H9 (cell line): ENCODE results near the gene CUBN. TPM values are rescaled to one million over a fixed set of nuclear protein-coding genes. Genes with fewer than 3 reads are reported as not detected.

Experiments
- DNase-seq: peaks from one replicate; pipeline ENCODE4 v3.0.0-alpha.2; 2017
- H2AFZ ChIP-seq: one replicate; pipeline ENCODE4 v1.6.1; 2013; ENCODE audit warnings: mild to moderate bottlenecking, low read length, control low read depth, moderate library complexity
- H2AK5ac ChIP-seq: 2 replicates; pipeline ENCODE4 v1.6.1; 2013; ENCODE audit warnings: low read length, control low read depth, mixed read lengths; ENCODE audit not compliant: insufficient read length
- H2BK120ac ChIP-seq: one replicate; pipeline ENCODE4 v1.6.1; 2013; ENCODE audit warnings: low read depth, mild to moderate bottlenecking, low read length, control low read depth, inconsistent platforms; ENCODE audit not compliant: poor library complexity, severe bottlenecking
- H2BK12ac ChIP-seq: 2 replicates; pipeline ENCODE4 v1.6.1; 2013; ENCODE audit warnings: low read length, control low read depth, mixed read lengths, low read depth; ENCODE audit not compliant: insufficient read length
- H2BK15ac ChIP-seq: 2 replicates; pipeline ENCODE4 v1.6.1; 2013; ENCODE audit warnings: low read depth, low read length, control low read depth
- H2BK20ac ChIP-seq: one replicate; pipeline ENCODE4 v1.6.1; 2013; ENCODE audit warnings: low read depth, mild to moderate bottlenecking, low read length, control low read depth, inconsistent platforms; ENCODE audit not compliant: poor library complexity, severe bottlenecking
- H2BK5ac ChIP-seq: 2 replicates; pipeline ENCODE4 v1.6.1; 2013; ENCODE audit warnings: low read length, control low read depth, mixed read lengths; ENCODE audit not compliant: insufficient read length
- H3K14ac ChIP-seq: 2 replicates; pipeline ENCODE4 v1.6.1; 2013; ENCODE audit warnings: low read length, control low read depth; ENCODE audit not compliant: insufficient read depth
- H3K18ac ChIP-seq: 2 replicates; pipeline ENCODE4 v1.6.1; 2013; ENCODE audit warnings: low read depth, mild to moderate bottlenecking, mixed read lengths, low read length, control low read depth; ENCODE audit not compliant: insufficient read length
- H3K23ac ChIP-seq: 2 replicates; pipeline ENCODE4 v1.6.1; 2013; ENCODE audit warnings: low read length, control low read depth, mixed read lengths, low read depth; ENCODE audit not compliant: insufficient read length
- H3K23me2 ChIP-seq: 2 replicates; pipeline ENCODE4 v1.6.1; 2013; ENCODE audit warnings: low read depth, mild to moderate bottlenecking, mixed read lengths, low read length, control low read depth; ENCODE audit not compliant: insufficient read length, poor library complexity, severe bottlenecking
- H3K27ac ChIP-seq: 2 replicates; pipeline ENCODE4 v1.5.1; 2013; ENCODE audit warnings: low read length, control low read depth, mixed read lengths, low read depth; ENCODE audit not compliant: insufficient read length
- H3K27me3 ChIP-seq: 2 replicates; pipeline ENCODE4 v1.6.1; 2013; ENCODE audit warnings: low read length, control low read depth, inconsistent platforms; ENCODE audit not compliant: insufficient read depth
- H3K4ac ChIP-seq: 2 replicates; pipeline ENCODE4 v1.6.1; 2013; ENCODE audit warnings: low read depth, mild to moderate bottlenecking, control low read depth, inconsistent platforms, low read length, moderate library complexity
- H3K4me1 ChIP-seq: 2 replicates; pipeline ENCODE4 v1.6.1; 2013; ENCODE audit warnings: low read length, control low read depth, inconsistent platforms; ENCODE audit not compliant: insufficient read depth
- H3K4me2 ChIP-seq: 2 replicates; pipeline ENCODE4 v1.6.1; 2013; ENCODE audit warnings: low read length, control low read depth, mixed read lengths; ENCODE audit not compliant: insufficient read length, insufficient read depth
- H3K56ac ChIP-seq: 2 replicates; pipeline ENCODE4 v1.6.1; 2013; ENCODE audit warnings: low read depth, mild to moderate bottlenecking, mixed read lengths, low read length, control low read depth; ENCODE audit not compliant: insufficient read length
- H3K79me1 ChIP-seq: 2 replicates; pipeline ENCODE4 v1.6.1; 2013; ENCODE audit warnings: low read depth, mild to moderate bottlenecking, moderate library complexity, low read length, control low read depth, inconsistent platforms; ENCODE audit not compliant: insufficient read depth, poor library complexity, severe bottlenecking
- H3K79me2 ChIP-seq: 2 replicates; pipeline ENCODE4 v1.6.1; 2013; ENCODE audit warnings: low read length, control low read depth, inconsistent platforms; ENCODE audit not compliant: insufficient read depth
- H3K9ac ChIP-seq: 2 replicates; pipeline ENCODE4 v1.6.1; 2013; ENCODE audit warnings: low read length, control low read depth, mixed read lengths; ENCODE audit not compliant: insufficient read length; ENCODE audit errors: extremely low read depth
- H3K9me3 ChIP-seq: one replicate; pipeline ENCODE4 v1.6.1; 2013; ENCODE audit warnings: low read depth, low read length, inconsistent platforms; ENCODE audit not compliant: control insufficient read depth
- H3T11ph ChIP-seq: one replicate; pipeline ENCODE4 v1.6.1; 2013; ENCODE audit warnings: mild to moderate bottlenecking, low read length, control low read depth, inconsistent platforms
- H4K20me1 ChIP-seq: one replicate; pipeline ENCODE4 v1.6.1; 2013; ENCODE audit not compliant: control insufficient read depth, insufficient read length, insufficient read depth
- H4K5ac ChIP-seq: 2 replicates; pipeline ENCODE4 v1.6.1; 2013; ENCODE audit warnings: low read depth, mild to moderate bottlenecking, mixed read lengths, low read length, control low read depth; ENCODE audit not compliant: insufficient read length
- H4K8ac ChIP-seq: replicated peaks from 2 replicates; pipeline ENCODE4 v1.6.1; 2013; ENCODE audit warnings: low read length, control low read depth, mixed read lengths, low read depth; ENCODE audit not compliant: insufficient read length
- H4K91ac ChIP-seq: 2 replicates; pipeline ENCODE4 v1.6.1; 2013; ENCODE audit warnings: low read depth, mild to moderate bottlenecking, moderate library complexity, mixed read lengths, low read length, control low read depth; ENCODE audit not compliant: insufficient read length
- H3K27ac Mint-ChIP-seq, 3 experiments: 2 replicates in 2 of 3; 3 replicates in 1 of 3; pipeline ENCODE4 v1.8.0; 2020 to 2021; ENCODE audit warnings: mixed read lengths in 3 of 3, mild to moderate bottlenecking in 1 of 3, moderate library complexity in 1 of 3
- H3K27me3 Mint-ChIP-seq: 2 replicates; pipeline ENCODE4 v1.8.0; 2021; ENCODE audit warnings: low read depth, mild to moderate bottlenecking, moderate library complexity, mixed read lengths
- H3K36me3 Mint-ChIP-seq, 3 experiments: 2 replicates in 2 of 3; 3 replicates in 1 of 3; pipeline ENCODE4 v1.8.0; 2020 to 2021; ENCODE audit warnings: low read depth in 3 of 3, mixed read lengths in 3 of 3; ENCODE audit not compliant: insufficient read depth in 1 of 3
- H3K4me1 Mint-ChIP-seq, 2 experiments: 2 replicates each; pipeline ENCODE4 v1.8.0; 2020; ENCODE audit warnings: mixed read lengths in 2 of 2
- H3K4me3 Mint-ChIP-seq, 2 experiments: 2 replicates in 1 of 2; 3 replicates in 1 of 2; pipeline ENCODE4 v1.8.0; 2020 to 2021; ENCODE audit warnings: mild to moderate bottlenecking in 2 of 2, mixed read lengths in 2 of 2, moderate library complexity in 1 of 2
- H3K9me3 Mint-ChIP-seq, 2 experiments: 2 replicates in 1 of 2; 3 replicates in 1 of 2; pipeline ENCODE4 v1.8.0; 2020; ENCODE audit warnings: mild to moderate bottlenecking in 2 of 2, mixed read lengths in 2 of 2, moderate library complexity in 1 of 2
- CTCF ChIP-seq: fragments of 200-600 bp; sonication (generic); conservative IDR thresholded peaks from 3 replicates; pipeline ENCODE4 v1.8.0; 2021; ENCODE audit warnings: antibody characterized with exemption, mild to moderate bottlenecking
- WGBS: extraction: QIAGEN DNeasy Blood & Tissue Kit; methylation state at CpG from one replicate; pipeline ENCODE4 v1.1.7; 2013; ENCODE audit warnings: missing lambda C conversion rate, low lambda C conversion rate, mixed read lengths; ENCODE audit not compliant: insufficient read length; ENCODE audit errors: extremely low coverage; 5-methylcytosine and 5-hydroxymethylcytosine counted together
- total RNA-seq: library from RNA; stranded (reverse); gene quantifications from 2 replicates; pipeline ENCODE4 v1.2.1, GENCODE V29; 2021

Gene CUBN
- total RNA-seq, 1 experiment from 2014 or later, result 0.26 TPM

GRCh38 chr10:16804123-16804522 is 325.5 kb downstream of the CUBN start:
- Histone ChIP-seq H4K8ac (no peak overlapping the region), H4K5ac (no peak overlapping the region), H4K20me1 (no peaks in the 10 kb centered on the region), H3K79me2 (no peaks in the 10 kb centered on the region; the same call in 1 of the 2 replicates), H2BK20ac (no peak overlapping the region), H3K23ac (no peak overlapping the region), H2BK15ac (no peak overlapping the region), H3K27me3 (no peaks in the 10 kb centered on the region), H3K4me1 (peaks cover 2% of the 10 kb centered on the region; the same call in 1 of the 2 replicates), H3K14ac (no peak overlapping the region), H3K9ac (no peak overlapping the region), H3K27ac (no peak overlapping the region), H3K9me3 (no peaks in the 10 kb centered on the region), H3K4ac (no peak overlapping the region), H3K4me2 (no peak overlapping the region), H3T11ph (no peak overlapping the region), H4K91ac (no peak overlapping the region), H2AFZ (no peak overlapping the region), H2BK12ac (no peak overlapping the region), H2AK5ac (no peak overlapping the region), H3K79me1 (no peaks in the 10 kb centered on the region), H2BK120ac (no peak overlapping the region), H3K18ac (no peak overlapping the region), H3K23me2 (no peaks in the 10 kb centered on the region), H3K56ac (no peak overlapping the region), H2BK5ac (no peak overlapping the region)
- Mint-ChIP-seq H3K9me3 (peaks cover 5 to 11% of the 10 kb centered on the region in 2 experiments), H3K36me3 (peaks cover 4 to 17% (median 11%) of the 10 kb centered on the region in 3 experiments), H3K27ac (no peak overlapping the region), H3K4me1 (peaks cover 6 to 23% of the 10 kb centered on the region in 2 experiments), H3K27me3 (no peaks in the 10 kb centered on the region), H3K4me3 (no peak overlapping the region; a peak in 1 of 5 replicates)
- no CpG with 5 or more reads among the region's 4 CpGs for WGBS
- no peak for TF ChIP-seq CTCF
- DNase-seq, result no peak
